SK-N-MC (cell line): Measurements from ENCODE around the gene BUB1B.
"Not testable (repeated sequence)": the region's sequence is repeated elsewhere in the genome, so short reads cannot be mapped to it uniquely, and the experiment has no call there.

ENCODE experiments used
- EZH2 ChIP-seq: fragments of 200-600 bp; sonication (generic); IDR thresholded peaks from one replicate; pipeline ENCODE4 v1.6.1; 2017; ENCODE audit warnings: antibody characterized with exemption
- FOXP2 ChIP-seq: optimal IDR thresholded peaks from 2 replicates; pipeline ENCODE3; 2011; ENCODE audit warnings: mild to moderate bottlenecking, moderate library complexity; ENCODE audit not compliant: insufficient read depth; ENCODE audit errors: extremely low read length, control extremely low read depth
- POLR2AphosphoS5 ChIP-seq: IDR thresholded peaks from 2 replicates; pipeline ENCODE4 v1.6.1; 2012; ENCODE audit warnings: mild to moderate bottlenecking, low read depth, low read length, borderline replicate concordance

DNA sequence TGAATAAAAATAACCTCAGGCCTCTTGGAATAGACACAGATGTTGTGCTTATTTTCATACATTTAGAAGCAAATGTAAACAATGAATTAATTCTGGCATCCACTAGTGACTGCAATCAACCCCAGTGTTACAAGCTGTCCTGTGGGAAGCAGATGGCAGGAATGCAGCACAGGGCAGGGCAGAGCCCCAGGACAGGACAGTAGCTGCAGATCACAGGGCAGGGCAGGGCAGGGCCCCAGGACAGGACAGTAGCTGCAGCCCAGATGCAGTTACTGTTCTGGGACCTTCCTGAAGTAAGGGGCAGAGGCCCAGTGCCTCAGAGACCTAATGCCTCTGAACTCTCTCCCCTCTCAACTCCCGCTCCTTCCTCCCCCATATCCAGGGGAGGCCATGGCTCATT, 37.9 kb upstream of the BUB1B start:
- not testable (repeated sequence) for TF ChIP-seq POLR2AphosphoS5, EZH2, FOXP2
